Neutrophil (primary cell): ENCODE data around the gene GPR162.

Experiments
- H3K27ac ChIP-seq: fragments of 200-600 bp; sonication (generic); 2 replicates; pipeline ENCODE4 v1.5.1; 2016; ENCODE audit warnings: mild to moderate bottlenecking, moderate library complexity
- H3K27me3 ChIP-seq: fragments of 200-600 bp; sonication (generic); 2 replicates; pipeline ENCODE4 v1.6.0; 2016; ENCODE audit warnings: mild to moderate bottlenecking
- H3K36me3 ChIP-seq: fragments of 200-600 bp; sonication (generic); 2 replicates; pipeline ENCODE4 v1.5.1; 2017
- H3K4me1 ChIP-seq, 2 experiments: fragments of 200-600 bp in 1 of 2; sonication (generic) in 1 of 2; 1 replicate in 1 of 2; 2 replicates in 1 of 2; pipeline versions ENCODE4 v1.5.1 to v1.6.1; 2013 to 2016; ENCODE audit warnings: low read depth in 1 of 2, low read length in 1 of 2, mild to moderate bottlenecking in 1 of 2, moderate library complexity in 1 of 2; ENCODE audit not compliant: control insufficient read depth in 1 of 2, insufficient read depth in 1 of 2
- H3K4me3 ChIP-seq, 2 experiments: fragments of 200-600 bp in 1 of 2; sonication (generic) in 1 of 2; 1 replicate in 1 of 2; 2 replicates in 1 of 2; pipeline ENCODE4 v1.5.1; 2013 to 2016; ENCODE audit warnings: low read depth in 1 of 2, low read length in 1 of 2, mild to moderate bottlenecking in 1 of 2, moderate library complexity in 1 of 2
- H3K9me3 ChIP-seq: fragments of 200-600 bp; sonication (generic); 2 replicates; pipeline ENCODE4 v1.5.1; 2016
- CTCF ChIP-seq: fragments of 200-600 bp; sonication (generic); IDR thresholded peaks from 2 replicates; pipeline ENCODE4 v1.5.1; 2016; ENCODE audit warnings: antibody characterized with exemption

Gene GPR162

DNA sequence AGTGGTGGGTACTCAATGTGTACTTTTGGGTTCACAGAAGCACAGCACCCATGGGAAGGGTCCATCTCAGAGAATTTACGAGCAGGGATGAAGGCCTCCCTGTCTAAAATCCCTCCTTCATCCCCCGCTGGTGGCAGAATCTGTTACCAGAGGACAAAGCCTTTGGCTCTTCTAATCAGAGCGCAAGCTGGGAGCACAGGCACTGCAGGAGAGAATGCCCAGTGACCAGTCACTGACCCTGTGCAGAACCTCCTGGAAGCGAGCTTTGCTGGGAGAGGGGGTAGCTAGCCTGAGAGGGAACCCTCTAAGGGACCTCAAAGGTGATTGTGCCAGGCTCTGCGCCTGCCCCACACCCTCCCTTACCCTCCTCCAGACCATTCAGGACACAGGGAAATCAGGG lies 1.5 kb upstream of the GPR162 start:
- Histone ChIP-seq H3K36me3 (no peaks in the 10 kb centered on the region), H3K27ac (no peak overlapping the region), H3K4me3 (no peak overlapping the region), H3K4me1 (peaks cover 25 to 27% of the 10 kb centered on the region in 2 experiments), H3K27me3 (peaks cover 37% of the 10 kb centered on the region), H3K9me3 (no peaks in the 10 kb centered on the region)
- no peak for TF ChIP-seq CTCF

GRCh38 chr12:6822426-6823135 lies 960 bp downstream of the GPR162 start:
- Histone ChIP-seq H3K4me3 (peak overlapping the region in 1 of 2 experiments; percentile 43), H3K9me3 (no peaks in the 10 kb centered on the region), H3K27ac (no peak overlapping the region), H3K27me3 (peaks cover 61% of the 10 kb centered on the region), H3K36me3 (no peaks in the 10 kb centered on the region), H3K4me1 (peaks cover 16 to 19% of the 10 kb centered on the region in 2 experiments)
- no peak for TF ChIP-seq CTCF

DNA sequence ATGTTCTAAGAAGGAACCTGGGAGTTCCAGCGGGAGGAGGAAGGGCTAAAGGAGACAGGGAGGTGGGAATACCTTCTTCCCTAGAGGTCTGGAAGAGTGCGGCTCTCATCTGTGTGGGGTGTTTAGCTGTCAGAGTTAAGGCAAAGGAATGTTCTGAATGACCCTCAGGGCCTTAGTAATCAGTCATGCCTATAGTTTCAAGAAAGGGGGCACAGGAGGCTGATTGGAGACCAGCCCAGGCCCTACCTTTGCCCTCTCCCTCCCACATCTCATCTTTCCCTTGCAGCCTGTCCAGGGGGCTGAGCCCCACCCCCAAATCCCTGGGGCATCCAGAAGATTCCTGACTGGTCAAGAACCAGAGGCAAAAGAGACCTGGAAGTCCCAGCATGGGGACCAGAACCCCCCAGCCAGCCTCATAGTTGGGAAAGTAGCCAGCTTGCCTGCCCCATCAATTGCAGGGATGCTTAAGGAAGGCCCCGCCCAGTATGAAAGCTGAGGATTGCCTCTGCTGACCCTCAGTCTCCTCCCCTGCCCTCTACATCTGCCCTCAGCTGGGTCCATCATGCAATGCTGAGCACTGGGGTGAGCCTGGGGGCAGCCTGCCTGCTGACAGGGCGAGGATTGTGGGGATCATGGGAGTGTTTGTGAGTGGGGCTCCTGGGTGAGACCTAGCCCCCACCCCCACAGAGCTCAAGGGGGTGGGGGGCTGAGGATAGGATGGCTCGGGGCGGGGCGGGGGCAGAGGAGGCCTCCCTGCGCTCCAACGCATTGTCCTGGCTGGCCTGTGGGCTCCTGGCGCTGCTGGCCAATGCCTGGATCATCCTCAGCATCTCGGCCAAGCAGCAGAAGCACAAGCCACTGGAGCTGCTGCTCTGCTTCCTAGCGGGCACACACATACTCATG lies 1.8 kb downstream of the GPR162 start:
- H3K36me3 ChIP-seq, result no peaks in the 10 kb centered on the region
- no peak overlapping the region for H3K4me3 ChIP-seq
- H3K27ac ChIP-seq, result no peak overlapping the region
- no peaks in the 10 kb centered on the region for H3K9me3 ChIP-seq
- peaks cover 22 to 25% of the 10 kb centered on the region in 2 experiments for H3K4me1 ChIP-seq
- H3K27me3 ChIP-seq, result peaks cover 69% of the 10 kb centered on the region
- no peak for TF ChIP-seq CTCF

DNA sequence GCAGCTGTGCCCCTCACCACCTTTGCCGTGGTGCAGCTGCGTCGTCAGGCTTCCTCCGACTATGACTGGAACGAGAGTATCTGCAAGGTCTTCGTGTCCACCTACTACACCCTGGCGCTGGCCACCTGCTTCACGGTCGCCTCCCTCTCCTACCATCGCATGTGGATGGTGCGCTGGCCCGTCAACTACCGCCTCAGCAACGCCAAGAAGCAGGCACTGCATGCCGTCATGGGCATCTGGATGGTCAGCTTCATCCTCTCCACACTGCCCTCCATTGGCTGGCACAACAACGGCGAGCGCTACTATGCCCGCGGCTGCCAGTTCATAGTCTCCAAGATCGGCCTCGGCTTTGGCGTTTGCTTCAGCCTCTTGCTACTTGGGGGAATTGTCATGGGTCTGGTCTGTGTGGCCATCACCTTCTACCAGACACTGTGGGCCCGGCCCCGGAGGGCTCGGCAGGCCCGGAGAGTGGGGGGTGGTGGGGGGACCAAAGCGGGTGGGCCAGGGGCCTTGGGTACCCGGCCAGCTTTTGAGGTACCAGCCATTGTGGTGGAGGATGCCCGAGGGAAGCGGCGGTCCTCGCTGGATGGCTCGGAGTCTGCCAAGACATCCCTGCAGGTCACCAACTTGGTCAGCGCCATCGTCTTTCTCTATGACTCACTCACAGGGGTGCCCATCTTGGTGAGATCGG lies 2.6 kb downstream of the GPR162 start:
- TF ChIP-seq CTCF, result no peak
- Histone ChIP-seq H3K27me3 (peaks cover 77% of the 10 kb centered on the region), H3K4me3 (no peak overlapping the region), H3K36me3 (no peaks in the 10 kb centered on the region), H3K4me1 (peaks cover 30 to 33% of the 10 kb centered on the region in 2 experiments), H3K27ac (no peak overlapping the region), H3K9me3 (no peaks in the 10 kb centered on the region)

DNA sequence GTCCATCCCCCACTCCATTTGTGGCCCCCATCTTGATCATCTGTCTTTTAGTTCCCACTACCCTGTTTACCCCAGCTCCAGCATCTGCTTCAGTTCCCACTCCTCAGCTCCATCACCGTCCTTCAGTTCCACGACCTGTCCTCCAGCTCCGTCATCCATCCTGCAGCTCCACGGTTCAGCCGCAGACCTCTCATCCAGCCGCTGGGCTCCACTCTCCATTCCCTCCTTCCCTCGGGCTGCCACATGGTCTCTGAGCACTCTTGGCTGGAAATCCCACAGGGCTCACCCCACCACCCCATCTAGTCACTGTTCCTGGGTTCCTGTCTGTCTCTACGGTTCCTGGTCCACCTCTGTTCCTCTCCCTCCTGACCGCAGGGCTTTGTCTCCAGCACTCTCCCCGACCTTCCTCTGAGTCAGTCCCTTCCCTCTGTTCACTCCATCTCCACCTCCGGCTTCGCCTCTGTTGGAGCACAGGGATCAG lies 3.3 kb downstream of the GPR162 start:
- Histone ChIP-seq H3K27ac (no peak overlapping the region), H3K36me3 (no peaks in the 10 kb centered on the region), H3K9me3 (no peaks in the 10 kb centered on the region), H3K4me3 (no peak overlapping the region), H3K27me3 (peaks cover 84% of the 10 kb centered on the region), H3K4me1 (peaks cover 33 to 37% of the 10 kb centered on the region in 2 experiments)
- TF ChIP-seq CTCF, result no peak
